Thyroid gland (tissue), 4 donors: ENCODE measurements around the gene ATP6V0A1. TPM values are rescaled to one million over a fixed set of nuclear protein-coding genes. Genes with fewer than 3 reads are reported as not detected.

ENCODE experiments used
- DNase-seq, 2 donors: peaks; one replicate each; pipeline ENCODE4 v3.0.0-alpha.2; 2019
- H3K27ac ChIP-seq, 3 donors: fragments of 200-600 bp; sonication (generic); 1 replicate in 2 of 3; 2 replicates in 1 of 3; pipeline ENCODE4 v1.5.1; 2016 to 2019; ENCODE audit warnings: mild to moderate bottlenecking in 1 of 3, moderate library complexity in 1 of 3
- H3K27me3 ChIP-seq: fragments of 200-600 bp; sonication (generic); one replicate; pipeline ENCODE4 v1.5.1; 2019
- H3K36me3 ChIP-seq, 2 donors: fragments of 200-600 bp; sonication (generic); one replicate each; pipeline ENCODE4 v1.5.1; 2016 to 2019
- H3K4me1 ChIP-seq, 2 donors: fragments of 200-600 bp; sonication (generic); one replicate each; pipeline ENCODE4 v1.5.1; 2017 to 2019
- H3K4me3 ChIP-seq, 3 donors: fragments of 200-600 bp; sonication (generic); replicated peaks in 1 of 3; 1 replicate in 2 of 3; 2 replicates in 1 of 3; pipeline ENCODE4 v1.5.1; 2016; ENCODE audit warnings: mild to moderate bottlenecking in 1 of 3
- H3K9me3 ChIP-seq: fragments of 200-600 bp; sonication (generic); one replicate; pipeline ENCODE4 v1.5.1; 2017
- POLR2A ChIP-seq, 2 donors: fragments of 450-650 bp; IDR thresholded peaks; one replicate each; pipeline ENCODE4 v1.6.1; 2017; ENCODE audit warnings: antibody characterized with exemption in 2 of 2, mild to moderate bottlenecking in 2 of 2, moderate library complexity in 1 of 2
- WGBS, 2 donors: methylation state at CpG; one replicate each; pipeline ENCODE4 v1.1.5; 2017; 5-methylcytosine and 5-hydroxymethylcytosine counted together
- intact Hi-C: fragments of 100-400 bp; cut with DNase I; formaldehyde crosslinking; loops from one replicate; pipeline ENCODE4 v1.15.1; 2023
- total RNA-seq, 4 donors: library from RNA; depleted of rRNA; stranded (reverse); fragments of >200 nt; gene quantifications; one replicate each; pipeline ENCODE4 v1.2.3, GENCODE V29; 2016
- TF ChIP-seq, protein P1 (sequence below), 6 experiments: fragments of 200-600 bp in 3 of 6; fragments of 450-650 bp in 3 of 6; sonication (generic) in 3 of 6; IDR thresholded peaks; one replicate each; pipeline ENCODE4 v1.5.1; 2016 to 2019; ENCODE audit warnings: antibody characterized with exemption in 6 of 6, mild to moderate bottlenecking in 2 of 6, inconsistent platforms in 1 of 6, moderate library complexity in 1 of 6

The ATP6V0A1 gene
- total RNA-seq, 4 donors from 2014 or later = 75.5 to 195 (median 121) TPM

GRCh38 chr17:42498828-42499227 lies 40.1 kb downstream of the ATP6V0A1 start:
- Histone ChIP-seq H3K27ac (no peak overlapping the region), H3K4me1 (peaks cover 9 to 11% of the 10 kb centered on the region in 2 donors), H3K4me3 (no peak overlapping the region), H3K27me3 (no peaks in the 10 kb centered on the region), H3K36me3 (peaks cover 45 to 73% of the 10 kb centered on the region in 2 donors), H3K9me3 (no peaks in the 10 kb centered on the region)
- intact Hi-C loops = no loop called here
- 94 to 100% methylated on average over 4 of the region's 4 CpGs for WGBS, 2 donors
- TF ChIP-seq POLR2A (IDR thresholded peaks at IDR 0.05) = no peak
- TF ChIP-seq, protein P1, sequence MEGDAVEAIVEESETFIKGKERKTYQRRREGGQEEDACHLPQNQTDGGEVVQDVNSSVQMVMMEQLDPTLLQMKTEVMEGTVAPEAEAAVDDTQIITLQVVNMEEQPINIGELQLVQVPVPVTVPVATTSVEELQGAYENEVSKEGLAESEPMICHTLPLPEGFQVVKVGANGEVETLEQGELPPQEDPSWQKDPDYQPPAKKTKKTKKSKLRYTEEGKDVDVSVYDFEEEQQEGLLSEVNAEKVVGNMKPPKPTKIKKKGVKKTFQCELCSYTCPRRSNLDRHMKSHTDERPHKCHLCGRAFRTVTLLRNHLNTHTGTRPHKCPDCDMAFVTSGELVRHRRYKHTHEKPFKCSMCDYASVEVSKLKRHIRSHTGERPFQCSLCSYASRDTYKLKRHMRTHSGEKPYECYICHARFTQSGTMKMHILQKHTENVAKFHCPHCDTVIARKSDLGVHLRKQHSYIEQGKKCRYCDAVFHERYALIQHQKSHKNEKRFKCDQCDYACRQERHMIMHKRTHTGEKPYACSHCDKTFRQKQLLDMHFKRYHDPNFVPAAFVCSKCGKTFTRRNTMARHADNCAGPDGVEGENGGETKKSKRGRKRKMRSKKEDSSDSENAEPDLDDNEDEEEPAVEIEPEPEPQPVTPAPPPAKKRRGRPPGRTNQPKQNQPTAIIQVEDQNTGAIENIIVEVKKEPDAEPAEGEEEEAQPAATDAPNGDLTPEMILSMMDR (IDR thresholded peaks at IDR 0.05) = no peak
- DNase-seq = no peak

DNA sequence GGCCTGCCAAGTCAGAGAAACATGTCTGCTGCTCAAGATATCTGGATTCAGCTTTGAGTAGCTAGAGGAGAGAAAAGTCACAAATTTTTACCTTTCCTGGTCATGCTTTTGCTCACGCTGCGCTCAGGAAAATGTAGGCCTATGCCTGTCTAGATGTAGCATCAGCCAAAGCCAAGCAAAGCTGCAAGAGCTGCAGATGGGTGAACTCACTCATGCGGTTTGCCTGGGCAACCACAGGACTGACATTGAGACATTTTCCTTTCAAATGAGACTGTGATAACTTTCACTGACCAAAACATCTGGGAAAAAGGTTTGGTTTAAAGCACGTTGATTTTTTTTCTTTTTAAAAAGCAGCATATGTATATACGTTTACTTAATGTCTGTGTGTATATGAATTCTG lies 43.4 kb downstream of the ATP6V0A1 start:
- no peak for DNase-seq
- peaks cover 0 to under 1% of the 10 kb centered on the region in 2 donors for H3K4me1 ChIP-seq
- TF ChIP-seq POLR2A (IDR thresholded peaks at IDR 0.05) = no peak
- TF ChIP-seq, protein P1 (IDR thresholded peaks at IDR 0.05) = no peak
- peaks cover 49 to 66% of the 10 kb centered on the region in 2 donors for H3K36me3 ChIP-seq
- no peak overlapping the region for H3K4me3 ChIP-seq
- no peaks in the 10 kb centered on the region for H3K9me3 ChIP-seq
- H3K27ac ChIP-seq = no peak overlapping the region
- 96% methylated on average over 5 of the region's 5 CpGs for WGBS, 2 donors
- intact Hi-C loops = no loop called here
- no peaks in the 10 kb centered on the region for H3K27me3 ChIP-seq

- Histone ChIP-seq H3K27me3 (no peaks in the 10 kb centered on the region), H3K4me1 (peaks cover 0 to 9% of the 10 kb centered on the region in 2 donors), H3K27ac (no peak overlapping the region), H3K4me3 (no peak overlapping the region), H3K36me3 (peaks cover 55 to 60% of the 10 kb centered on the region in 2 donors), H3K9me3 (no peaks in the 10 kb centered on the region)
- WGBS, 2 donors = 96% methylated on average over 1 of the region's 1 CpG
- DNase-seq = no peak
- no peak for TF ChIP-seq POLR2A (IDR thresholded peaks at IDR 0.05)
- TF ChIP-seq, protein P1 (IDR thresholded peaks at IDR 0.05) = no peak
- intact Hi-C loops = no loop called here
These were observed 44.2 kb downstream of the ATP6V0A1 start for GRCh38 chr17:42502926-42503325.

DNA sequence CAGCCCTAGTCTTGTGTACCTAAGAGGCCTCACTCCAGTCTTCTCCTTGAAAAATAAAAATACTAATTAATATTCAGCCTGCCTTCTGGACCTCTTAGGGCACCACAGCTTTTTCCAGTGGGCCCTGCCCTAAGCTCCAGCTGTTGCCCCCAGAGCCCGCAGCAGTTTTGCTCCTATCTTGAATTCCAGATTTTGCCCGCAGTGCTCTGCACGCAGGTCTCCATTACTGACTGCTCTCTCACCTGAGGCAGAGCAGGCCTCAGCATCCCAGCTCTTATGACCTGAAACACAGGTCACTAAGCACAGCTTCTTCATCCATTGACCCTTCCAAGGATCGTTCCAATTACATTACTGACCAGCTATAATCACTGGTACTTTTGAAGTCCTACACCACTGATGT lies 49.0 kb downstream of the ATP6V0A1 start:
- intact Hi-C loops = no loop called here
- Histone ChIP-seq H3K4me3 (no peak overlapping the region), H3K4me1 (peaks cover 10 to 45% of the 10 kb centered on the region in 2 donors), H3K36me3 (peaks cover 19 to 22% of the 10 kb centered on the region in 2 donors), H3K27me3 (no peaks in the 10 kb centered on the region), H3K9me3 (no peaks in the 10 kb centered on the region), H3K27ac (peak overlapping the region in 2 of 3 donors; percentile 69 to 77)
- TF ChIP-seq, protein P1 (IDR thresholded peaks at IDR 0.05) = no peak
- TF ChIP-seq POLR2A (IDR thresholded peaks at IDR 0.05) = no peak
- no peak for DNase-seq
- WGBS, 2 donors = 88 to 92% methylated on average over 4 of the region's 4 CpGs

- intact Hi-C loops = no loop called here
- no peak for TF ChIP-seq POLR2A (IDR thresholded peaks at IDR 0.05)
- TF ChIP-seq, protein P1 (IDR thresholded peaks at IDR 0.05) = no peak
- peaks cover 10 to 54% of the 10 kb centered on the region in 2 donors for H3K4me1 ChIP-seq
- peaks cover 10 to 16% of the 10 kb centered on the region in 2 donors for H3K36me3 ChIP-seq
- H3K9me3 ChIP-seq = no peaks in the 10 kb centered on the region
- no peak overlapping the region for H3K4me3 ChIP-seq
- no peak for DNase-seq
- WGBS, 2 donors = 72 to 73% methylated on average over 12 of the region's 12 CpGs
- peak overlapping the region; percentile 57 to 77 (median 69) for H3K27ac ChIP-seq
- no peaks in the 10 kb centered on the region for H3K27me3 ChIP-seq
These were observed 49.9 kb downstream of the ATP6V0A1 start for GRCh38 chr17:42508426-42509165.
